K562 (cell line): Measurements from ENCODE around the gene ITSN2.

Source experiments
- BRF1 ChIP-seq: IDR thresholded peaks from 3 replicates; pipeline ENCODE4 v1.6.1; 2011; ENCODE audit warnings: borderline replicate concordance, mild to moderate bottlenecking; ENCODE audit not compliant: insufficient read length; ENCODE audit errors: extremely low read depth
- CTCF ChIP-seq, 3 experiments: IDR thresholded peaks in 2 of 3; conservative IDR thresholded peaks in 1 of 3; 2 replicates each; pipeline ENCODE4 v1.5.1; 2011 to 2012; ENCODE audit warnings: low read length in 3 of 3, mild to moderate bottlenecking in 3 of 3, control low read depth in 2 of 3, improper control_type of control experiment in 1 of 3, inconsistent platforms in 1 of 3, low read depth in 1 of 3, mixed read lengths in 1 of 3, moderate library complexity in 1 of 3; ENCODE audit not compliant: insufficient read depth in 2 of 3
- HCFC1 ChIP-seq: IDR thresholded peaks from 2 replicates; pipeline ENCODE4 v1.6.1; 2012; ENCODE audit warnings: low read depth, low read length, improper control_type of control experiment
- KAT7 ChIP-seq: sonication (generic); formaldehyde crosslinking; IDR thresholded peaks from 2 replicates; pipeline ENCODE4 v1.8.0; 2022; ENCODE audit warnings: missing genetic modification reagents, mild to moderate bottlenecking, borderline replicate concordance
- MTA3 ChIP-seq: fragments of 450-650 bp; formaldehyde crosslinking; IDR thresholded peaks from 2 replicates; pipeline ENCODE4 v1.6.1; 2017; ENCODE audit warnings: mild to moderate bottlenecking, borderline replicate concordance
- SOX6 ChIP-seq: fragments of 450-650 bp; IDR thresholded peaks from 2 replicates; pipeline ENCODE4 v1.6.1; 2014; ENCODE audit warnings: mild to moderate bottlenecking
- ZFP1 ChIP-seq: fragments of 450-650 bp; formaldehyde crosslinking; IDR thresholded peaks from 2 replicates; pipeline ENCODE4 v1.4.0; 2020; ENCODE audit warnings: mild to moderate bottlenecking, mixed read lengths
- ZNF146 ChIP-seq: IDR thresholded peaks from one replicate; pipeline ENCODE4 v1.6.1; 2018; ENCODE audit warnings: missing compliant biosample characterization; ENCODE audit not compliant: unreplicated experiment
- ZNF76 ChIP-seq: fragments of 250-450 bp; sonication (Bioruptor Pico); IDR thresholded peaks from 2 replicates; pipeline ENCODE4 v1.4.0; 2020; ENCODE audit warnings: mild to moderate bottlenecking, moderate library complexity, borderline replicate concordance
- TF ChIP-seq, protein P1 (sequence below): sonication (generic); formaldehyde crosslinking; IDR thresholded peaks from 2 replicates; pipeline ENCODE4 v1.8.0; 2023; ENCODE audit warnings: mild to moderate bottlenecking, missing genetic modification reagents

GRCh38 chr2:24304631-24305030 is 55.7 kb downstream of the ITSN2 start:
- TF ChIP-seq CTCF (IDR thresholded peaks at IDR 0.05 in 2 of 3, conservative IDR thresholded peaks at IDR 0.05 in 1 of 3; ENCODE audit: insufficient read depth in 2 of 3, low read depth in 1 of 3, low read length in 3 of 3) (no peak), KAT7 (no peak), BRF1 (no peak), SOX6 (no peak), ZNF76 (CRISPR knock-in tag) (no peak), HCFC1 (no peak), ZFP1 (CRISPR knock-in tag) (no peak), MTA3 (no peak), ZNF146 (CRISPR knock-in tag) (no peak)
- TF ChIP-seq, protein P1, sequence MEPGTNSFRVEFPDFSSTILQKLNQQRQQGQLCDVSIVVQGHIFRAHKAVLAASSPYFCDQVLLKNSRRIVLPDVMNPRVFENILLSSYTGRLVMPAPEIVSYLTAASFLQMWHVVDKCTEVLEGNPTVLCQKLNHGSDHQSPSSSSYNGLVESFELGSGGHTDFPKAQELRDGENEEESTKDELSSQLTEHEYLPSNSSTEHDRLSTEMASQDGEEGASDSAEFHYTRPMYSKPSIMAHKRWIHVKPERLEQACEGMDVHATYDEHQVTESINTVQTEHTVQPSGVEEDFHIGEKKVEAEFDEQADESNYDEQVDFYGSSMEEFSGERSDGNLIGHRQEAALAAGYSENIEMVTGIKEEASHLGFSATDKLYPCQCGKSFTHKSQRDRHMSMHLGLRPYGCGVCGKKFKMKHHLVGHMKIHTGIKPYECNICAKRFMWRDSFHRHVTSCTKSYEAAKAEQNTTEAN (CRISPR knock-in tag) = no peak
